Panc1 (cell line): ENCODE results near the gene CCN5. TPM values are rescaled to one million over a fixed set of nuclear protein-coding genes. Genes with fewer than 3 reads are reported as not detected.

Source experiments
- ATAC-seq: fragments of 200-7000 bp; cut with Tn5 transposase; 2 replicates; pipeline ENCODE4 v1.9.1; 2020; ENCODE audit warnings: mild to moderate bottlenecking, moderate library complexity
- BruUV-seq: library from RNA; stranded (reverse); fragments of 400-500 nt; replicated peaks from 2 replicates; lab custom pipeline; 2021; lab: Mats Ljungman, UMichigan
- CTCF ChIA-PET: fragments of 300-600 bp; sonication (Branson Sonifier 250); formaldehyde crosslinking; loops from one replicate; lab custom pipeline; 2022; ENCODE audit warnings: antibody characterized with exemption; lab: Charles Lee
- POLR2A ChIA-PET: fragments of 300-600 bp; sonication (Branson Sonifier 250); formaldehyde crosslinking; loops from one replicate; lab custom pipeline; 2022; ENCODE audit warnings: antibody characterized with exemption; lab: Charles Lee
- DNase-seq: peaks from one replicate; pipeline ENCODE4 v3.0.0-alpha.2; 2010; ENCODE audit warnings: low read depth, low spot score
- H3K27ac ChIP-seq: 2 replicates; pipeline ENCODE4 v1.5.1; 2011; ENCODE audit warnings: mild to moderate bottlenecking, low read length, inconsistent platforms
- H3K27me3 ChIP-seq: fragments of 200-500 bp; sonication (Bioruptor generic); 2 replicates; pipeline ENCODE4 v1.6.0; 2014; ENCODE audit warnings: low read length, inconsistent platforms; ENCODE audit not compliant: control insufficient read depth, insufficient read depth
- H3K36me3 ChIP-seq: fragments of 200-500 bp; sonication (Bioruptor generic); 2 replicates; pipeline ENCODE4 v1.5.1; 2014; ENCODE audit warnings: inconsistent platforms, mild to moderate bottlenecking, low read length, moderate library complexity; ENCODE audit not compliant: control insufficient read depth, insufficient read depth
- H3K4me1 ChIP-seq: 2 replicates; pipeline ENCODE4 v1.5.1; 2011; ENCODE audit warnings: inconsistent platforms, mild to moderate bottlenecking, low read length, moderate library complexity; ENCODE audit not compliant: control insufficient read depth, insufficient read depth
- H3K4me3 ChIP-seq, 2 experiments: 2 replicates each; pipeline ENCODE4 v1.5.1; 2011 to 2012; ENCODE audit warnings: low read depth in 2 of 2, low read length in 2 of 2, mild to moderate bottlenecking in 2 of 2, inconsistent platforms in 1 of 2, moderate library complexity in 1 of 2
- H3K9me3 ChIP-seq: fragments of 200-500 bp; sonication (Bioruptor generic); 2 replicates; pipeline ENCODE4 v1.5.1; 2014; ENCODE audit warnings: low read depth, mild to moderate bottlenecking, inconsistent platforms, low read length, moderate library complexity; ENCODE audit not compliant: control insufficient read depth, insufficient read depth
- CTCF ChIP-seq: fragments of 450-650 bp; IDR thresholded peaks from 2 replicates; pipeline ENCODE4 v1.5.1; 2017; ENCODE audit warnings: mild to moderate bottlenecking
- POLR2AphosphoS5 ChIP-seq: IDR thresholded peaks from 2 replicates; pipeline ENCODE4 v1.6.1; 2012; ENCODE audit warnings: mild to moderate bottlenecking, low read depth, low read length, moderate library complexity
- REST ChIP-seq, 2 experiments: IDR thresholded peaks; 2 replicates each; pipeline ENCODE4 v1.6.1; 2011 to 2012; ENCODE audit warnings: low read depth in 2 of 2, control low read depth in 1 of 2, low read length in 1 of 2, mild to moderate bottlenecking in 1 of 2, moderate library complexity in 1 of 2; ENCODE audit not compliant: insufficient read depth in 1 of 2
- SIN3A ChIP-seq: IDR thresholded peaks from 2 replicates; pipeline ENCODE4 v1.6.1; 2012; ENCODE audit warnings: low read depth, mild to moderate bottlenecking, low read length, moderate library complexity, borderline replicate concordance; ENCODE audit not compliant: insufficient read depth
- TCF7L2 ChIP-seq: IDR thresholded peaks from 2 replicates; pipeline ENCODE4 v1.6.1; 2011; ENCODE audit warnings: mild to moderate bottlenecking, low read depth, low read length, inconsistent platforms
- in situ Hi-C: cut with HindIII; loops from 2 replicates; pipeline ENCODE4 v1.10.0; 2016; ENCODE audit warnings: low sequenced_read_pairs, low pct_unique_long_range_greater_than_20kb
- intact Hi-C: fragments of 100-400 bp; cut with micrococcal nuclease; formaldehyde crosslinking; loops from one replicate; pipeline ENCODE4 v1.10.0; 2022; ENCODE audit not compliant: unreplicated experiment
- total RNA-seq: library from RNA; stranded (reverse); gene quantifications from one replicate; pipeline ENCODE4 v1.2.1, GENCODE V29; 2021; ENCODE audit not compliant: unreplicated experiment

The CCN5 gene
- total RNA-seq, 1 experiment from 2014 or later, result 15.2 TPM

GRCh38 chr20:44748005-44748370 lies 32.8 kb downstream of the CCN5 start:
- intact Hi-C loops, result no loop called here
- Histone ChIP-seq H3K9me3 (no peaks in the 10 kb centered on the region), H3K27ac (peak overlapping the region; percentile 10; the same call in 1 of the 2 replicates), H3K36me3 (no peaks in the 10 kb centered on the region), H3K4me3 (peak overlapping the region; percentile 52 to 88; a peak in 3 of 4 replicates), H3K4me1 (peaks cover 22% of the 10 kb centered on the region), H3K27me3 (no peaks in the 10 kb centered on the region)
- POLR2A ChIA-PET, result interaction anchor here (0.6 kb wide), 1 partner anchor 145 kb away, joined by 3 read pairs; no protein-coding TSS in a partner anchor
- TF ChIP-seq SIN3A, result no peak
- TF ChIP-seq TCF7L2, result no peak
- no peak for TF ChIP-seq POLR2AphosphoS5
- TF ChIP-seq CTCF, result no peak
- TF ChIP-seq REST (IDR thresholded peaks at IDR 0.05; ENCODE audit: insufficient read depth in 1 of 2, low read depth in 2 of 2, low read length in 1 of 2), result no peak
- ATAC-seq (no peak), DNase-seq (no peak)
- in situ Hi-C loops, result no loop called here
- BruUV-seq, result no TSS peak
- CTCF ChIA-PET, result interaction anchor here (0.6 to 1.4 kb wide), 4 partner anchors 29 to 1242 kb away, joined by 3 to 7 read pairs (median 6); no protein-coding TSS in a partner anchor

GRCh38 chr20:44750081-44750805 lies 35.1 kb downstream of the CCN5 start:
- CTCF ChIA-PET, result no interaction called here
- Histone ChIP-seq H3K36me3 (no peaks in the 10 kb centered on the region), H3K9me3 (no peaks in the 10 kb centered on the region), H3K4me1 (peaks cover 16% of the 10 kb centered on the region), H3K27me3 (no peaks in the 10 kb centered on the region), H3K27ac (no peak overlapping the region), H3K4me3 (no peak overlapping the region)
- ATAC-seq (no peak), DNase-seq (no peak)
- intact Hi-C loops, result no loop called here
- POLR2A ChIA-PET, result no interaction called here
- in situ Hi-C loops, result no loop called here
- BruUV-seq, result no TSS peak
- no peak; the same call in 1 of the 2 replicates for TF ChIP-seq CTCF
- no peak for TF ChIP-seq SIN3A
- TF ChIP-seq REST (IDR thresholded peaks at IDR 0.05; ENCODE audit: insufficient read depth in 1 of 2, low read depth in 2 of 2, low read length in 1 of 2), result no peak
